ENCODE data around the gene RBM20. TPM values are rescaled to one million over a fixed set of nuclear protein-coding genes. Genes with fewer than 3 reads are reported as not detected.

The RBM20 gene
- total RNA-seq, 1 experiment from 2014 or later: 0.17 TPM

GRCh38 chr10:110859973-110860376 is 215.8 kb downstream of the RBM20 start:
- Histone ChIP-seq H2BK120ac (ENCODE audit: low read depth, low read length, poor library complexity, severe bottlenecking) (no peak overlapping the region), H3K79me2 (ENCODE audit: insufficient read depth, low read length) (no peaks in the 10 kb centered on the region), H3K18ac (ENCODE audit: insufficient read length, low read depth, low read length) (no peak overlapping the region), H2BK20ac (ENCODE audit: low read depth, low read length, poor library complexity, severe bottlenecking) (no peak overlapping the region), H2AK5ac (ENCODE audit: insufficient read length, low read length) (no peak overlapping the region), H4K8ac (replicated peaks; ENCODE audit: insufficient read length, low read depth, low read length) (no peak overlapping the region), H3K4me1 (ENCODE audit: insufficient read depth, low read length) (no peaks in the 10 kb centered on the region), H3K4me2 (ENCODE audit: insufficient read depth, insufficient read length, low read length) (no peak overlapping the region), H3T11ph (ENCODE audit: low read length) (no peak overlapping the region), H2AFZ (ENCODE audit: low read length) (no peak overlapping the region), H4K91ac (ENCODE audit: insufficient read length, low read depth, low read length) (no peak overlapping the region), H3K23me2 (ENCODE audit: insufficient read length, low read depth, low read length, poor library complexity, severe bottlenecking) (no peaks in the 10 kb centered on the region), H3K27ac (ENCODE audit: insufficient read length, low read depth, low read length) (no peak overlapping the region), H3K27me3 (ENCODE audit: insufficient read depth, low read length) (no peaks in the 10 kb centered on the region), H2BK5ac (ENCODE audit: insufficient read length, low read length) (no peak overlapping the region), H3K23ac (ENCODE audit: insufficient read length, low read depth, low read length) (no peak overlapping the region), H3K9me3 (ENCODE audit: control insufficient read depth, low read depth, low read length) (no peaks in the 10 kb centered on the region), H3K4ac (ENCODE audit: low read depth, low read length) (no peak overlapping the region), H3K56ac (ENCODE audit: insufficient read length, low read depth, low read length) (no peak overlapping the region), H4K20me1 (ENCODE audit: control insufficient read depth, insufficient read depth, insufficient read length) (no peaks in the 10 kb centered on the region), H3K79me1 (ENCODE audit: insufficient read depth, low read depth, low read length, poor library complexity, severe bottlenecking) (no peaks in the 10 kb centered on the region), H3K9ac (ENCODE audit: extremely low read depth, insufficient read length, low read length) (no peak overlapping the region), H3K14ac (ENCODE audit: insufficient read depth, low read length) (no peak overlapping the region), H2BK12ac (ENCODE audit: insufficient read length, low read depth, low read length) (no peak overlapping the region), H4K5ac (ENCODE audit: insufficient read length, low read depth, low read length) (no peak overlapping the region), H2BK15ac (ENCODE audit: low read depth, low read length) (no peak overlapping the region)
- H3K9me3 Mint-ChIP-seq: 0 out of 5 replicates have a peak, but pooled peaks cover 0 to 2% of the 10 kb centered on the region in 2 experiments
- DNase-seq: no peak
- no peak overlapping the region for H3K27ac Mint-ChIP-seq
- H3K4me3 Mint-ChIP-seq: no peak overlapping the region; a peak in 1 of 5 replicates
- no peak for TF ChIP-seq CTCF (conservative IDR thresholded peaks at IDR 0.05)
- WGBS (ENCODE audit: extremely low coverage, insufficient read length, low lambda C conversion rate): no CpG with 5 or more reads among the region's 1 CpG
- peaks cover 2% of the 10 kb centered on the region; the same call in 1 of the 2 replicates for H3K27me3 Mint-ChIP-seq (ENCODE audit: low read depth)
- H3K36me3 Mint-ChIP-seq (ENCODE audit: insufficient read depth in 1 of 3, low read depth in 3 of 3): no peaks in the 10 kb centered on the region
- H3K4me1 Mint-ChIP-seq: peaks cover 4 to 11% of the 10 kb centered on the region in 2 experiments
